AG04450 (cell line): Measurements from ENCODE around the gene MANSC4. TPM values are rescaled to one million over a fixed set of nuclear protein-coding genes. Genes with fewer than 3 reads are reported as not detected.

Experiments used
- CTCF ChIA-PET: fragments of 300-600, 350-600 bp; formaldehyde crosslinking; extraction: SDS; loops from one replicate; lab custom pipeline; 2022; ENCODE audit warnings: antibody characterized with exemption, inconsistent platforms; lab: Charles Lee
- POLR2A ChIA-PET: fragments of 350-600 bp; formaldehyde crosslinking; extraction: SDS; loops from one replicate; lab custom pipeline; 2021; ENCODE audit warnings: antibody characterized with exemption, inconsistent platforms; lab: Yijun Ruan, JAX
- DNase-seq: peaks from one replicate; pipeline ENCODE4 v3.0.0-alpha.2; 2011; ENCODE audit warnings: low read depth, low spot score
- H3K27ac ChIP-seq: one replicate; pipeline ENCODE4 v1.5.1; 2012; ENCODE audit warnings: low read depth, low read length, control low read depth
- H3K27me3 ChIP-seq: one replicate; pipeline ENCODE4 v1.6.0; 2012; ENCODE audit warnings: low read length; ENCODE audit not compliant: control insufficient read depth, insufficient read depth
- H3K4me3 ChIP-seq: 2 replicates; pipeline ENCODE4 v1.5.1; 2011; ENCODE audit warnings: mild to moderate bottlenecking, low read depth, low read length, control low read depth
- H3K9me3 ChIP-seq: 2 replicates; pipeline ENCODE4 v1.5.1; 2012; ENCODE audit warnings: low read length; ENCODE audit not compliant: control insufficient read depth, insufficient read depth
- CTCF ChIP-seq: IDR thresholded peaks from 2 replicates; pipeline ENCODE4 v1.5.1; 2011; ENCODE audit warnings: low read depth, low read length, control low read depth, inconsistent platforms
- polyA plus RNA-seq: library from polyadenylated mRNA; depleted of rRNA; stranded (reverse); fragments of >200 nt; gene quantifications from 2 replicates; pipeline ENCODE4 v1.2.3, GENCODE V29; 2011

MANSC4 gene
- polyA plus RNA-seq, 1 experiment, result not detected

- DNase-seq, result no peak
- Histone ChIP-seq H3K27ac (no peak overlapping the region), H3K27me3 (no peaks in the 10 kb centered on the region), H3K9me3 (no peaks in the 10 kb centered on the region), H3K4me3 (no peak overlapping the region)
- ChIA-PET POLR2A (interaction anchor here (0.6 kb wide), 1 partner anchor 16 kb away, joined by 4 read pairs; no protein-coding TSS in a partner anchor), CTCF (no interaction called here)
- TF ChIP-seq CTCF, result no peak
These were observed 8.3 kb downstream of the MANSC4 start for GRCh38 chr12:27771481-27772327.

GRCh38 chr12:27769142-27769673 is 10.8 kb downstream of the MANSC4 start:
- ChIA-PET CTCF (no interaction called here), POLR2A (no interaction called here)
- Histone ChIP-seq H3K27me3 (no peaks in the 10 kb centered on the region), H3K4me3 (no peak overlapping the region), H3K27ac (no peak overlapping the region), H3K9me3 (no peaks in the 10 kb centered on the region)
- TF ChIP-seq CTCF, result no peak
- DNase-seq, result no peak

GRCh38 chr12:27766587-27766986 is 13.4 kb downstream of the MANSC4 start:
- Histone ChIP-seq H3K27me3 (no peaks in the 10 kb centered on the region), H3K4me3 (no peak overlapping the region), H3K27ac (no peak overlapping the region), H3K9me3 (no peaks in the 10 kb centered on the region)
- ChIA-PET CTCF (no interaction called here), POLR2A (no interaction called here)
- no peak for DNase-seq
- TF ChIP-seq CTCF, result no peak

- TF ChIP-seq CTCF, result no peak
- Histone ChIP-seq H3K27me3 (no peaks in the 10 kb centered on the region), H3K27ac (no peak overlapping the region), H3K9me3 (no peaks in the 10 kb centered on the region), H3K4me3 (no peak overlapping the region)
- no peak for DNase-seq
- POLR2A ChIA-PET, result interaction anchor here (0.5 kb wide), 1 partner anchor 15 kb away, joined by 5 read pairs; no protein-coding TSS in a partner anchor
- CTCF ChIA-PET, result no interaction called here
These were observed 17.3 kb downstream of the MANSC4 start for GRCh38 chr12:27762757-27763156.

GRCh38 chr12:27756670-27757195 is 23.3 kb downstream of the MANSC4 start:
- ChIA-PET POLR2A (no interaction called here), CTCF (no interaction called here)
- TF ChIP-seq CTCF, result no peak

More at GRCh38 chr12:27756670-27757195, 23.3 kb downstream of the MANSC4 start:
- H3K4me3 ChIP-seq, result no peak overlapping the region
- H3K27ac ChIP-seq, result no peak overlapping the region
- H3K27me3 ChIP-seq, result no peaks in the 10 kb centered on the region
- H3K9me3 ChIP-seq, result no peaks in the 10 kb centered on the region
- no peak for DNase-seq
